ENCODE data around the gene SSX4B.

DNA sequence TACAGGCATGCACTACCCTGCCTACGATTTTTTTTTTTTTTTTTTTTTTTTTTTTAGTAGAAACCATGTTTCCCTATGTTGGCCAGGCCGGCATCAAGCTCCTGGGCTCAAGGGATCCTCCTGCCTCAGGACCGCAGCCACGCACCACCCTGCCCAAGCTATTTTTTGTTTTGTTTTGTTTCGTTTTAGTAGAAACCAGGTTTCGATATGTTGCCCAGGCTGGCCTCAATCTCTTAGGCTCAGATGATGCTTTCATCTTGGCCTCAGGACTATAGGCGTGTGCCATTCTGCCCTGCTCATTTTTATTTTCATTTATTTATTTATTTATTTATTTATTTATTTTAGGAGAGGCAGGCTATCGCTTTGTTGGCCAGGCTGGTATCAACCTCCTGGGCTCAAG, 54.1 kb downstream of the SSX4B start:
- TF ChIP-seq, protein P1, sequence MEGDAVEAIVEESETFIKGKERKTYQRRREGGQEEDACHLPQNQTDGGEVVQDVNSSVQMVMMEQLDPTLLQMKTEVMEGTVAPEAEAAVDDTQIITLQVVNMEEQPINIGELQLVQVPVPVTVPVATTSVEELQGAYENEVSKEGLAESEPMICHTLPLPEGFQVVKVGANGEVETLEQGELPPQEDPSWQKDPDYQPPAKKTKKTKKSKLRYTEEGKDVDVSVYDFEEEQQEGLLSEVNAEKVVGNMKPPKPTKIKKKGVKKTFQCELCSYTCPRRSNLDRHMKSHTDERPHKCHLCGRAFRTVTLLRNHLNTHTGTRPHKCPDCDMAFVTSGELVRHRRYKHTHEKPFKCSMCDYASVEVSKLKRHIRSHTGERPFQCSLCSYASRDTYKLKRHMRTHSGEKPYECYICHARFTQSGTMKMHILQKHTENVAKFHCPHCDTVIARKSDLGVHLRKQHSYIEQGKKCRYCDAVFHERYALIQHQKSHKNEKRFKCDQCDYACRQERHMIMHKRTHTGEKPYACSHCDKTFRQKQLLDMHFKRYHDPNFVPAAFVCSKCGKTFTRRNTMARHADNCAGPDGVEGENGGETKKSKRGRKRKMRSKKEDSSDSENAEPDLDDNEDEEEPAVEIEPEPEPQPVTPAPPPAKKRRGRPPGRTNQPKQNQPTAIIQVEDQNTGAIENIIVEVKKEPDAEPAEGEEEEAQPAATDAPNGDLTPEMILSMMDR (IDR thresholded peaks at IDR 0.05; ENCODE audit: insufficient read depth, low read length, poor library complexity, severe bottlenecking), result no peak
- no peak for TF ChIP-seq EZH2phosphoT487 (conservative IDR thresholded peaks at IDR 0.05; ENCODE audit: low read length)
